Epidermal melanocyte (primary cell): ENCODE results near the gene CLIC1.

Experiments used
- DNase-seq: peaks from one replicate; pipeline ENCODE4 v3.0.0; 2011; ENCODE audit warnings: low spot score; ENCODE audit not compliant: insufficient read length

Gene CLIC1

DNA sequence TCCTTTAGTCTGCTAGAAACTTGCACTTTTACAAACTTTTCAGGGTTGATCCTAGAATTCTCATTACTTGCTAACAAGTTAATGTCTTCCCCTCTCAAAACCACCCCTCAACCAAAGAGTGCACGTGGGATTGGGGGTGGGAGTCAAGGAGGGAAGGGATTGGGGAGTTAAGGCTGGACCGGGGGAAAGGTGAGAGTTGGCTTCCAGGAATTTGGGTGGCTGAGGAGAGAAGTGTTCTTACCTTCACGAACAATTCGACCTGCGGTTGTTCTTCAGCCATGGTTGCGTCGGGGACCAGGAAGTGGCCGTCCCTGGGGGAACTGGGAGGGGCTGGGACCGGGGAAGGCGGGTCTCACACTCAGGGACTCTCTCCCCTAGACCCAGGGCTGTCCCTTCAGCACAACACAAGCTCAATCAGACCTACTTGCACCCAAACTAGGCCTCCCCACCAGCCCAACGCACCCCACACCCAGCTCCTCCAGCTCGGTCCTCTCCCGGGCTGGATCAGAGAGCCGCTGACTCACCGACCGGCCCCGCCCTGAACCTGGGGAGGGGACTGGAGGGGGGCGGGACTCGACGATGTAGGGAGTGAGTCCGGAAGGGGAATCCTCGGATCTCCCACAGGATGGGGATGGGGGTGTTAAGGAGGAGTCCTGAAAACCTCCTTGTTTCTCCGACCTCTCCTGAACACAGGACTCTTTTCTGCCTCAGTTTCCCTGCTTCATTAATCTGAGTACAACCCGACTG is at the start of gene CLIC1:
Gene CLIC1, minus strand, starts transcription at position 510 of the 747 bp plus-strand sequence. Its CDS starts 230 bp downstream, at position 280.
- DNase-seq: peak; percentile 92

DNA sequence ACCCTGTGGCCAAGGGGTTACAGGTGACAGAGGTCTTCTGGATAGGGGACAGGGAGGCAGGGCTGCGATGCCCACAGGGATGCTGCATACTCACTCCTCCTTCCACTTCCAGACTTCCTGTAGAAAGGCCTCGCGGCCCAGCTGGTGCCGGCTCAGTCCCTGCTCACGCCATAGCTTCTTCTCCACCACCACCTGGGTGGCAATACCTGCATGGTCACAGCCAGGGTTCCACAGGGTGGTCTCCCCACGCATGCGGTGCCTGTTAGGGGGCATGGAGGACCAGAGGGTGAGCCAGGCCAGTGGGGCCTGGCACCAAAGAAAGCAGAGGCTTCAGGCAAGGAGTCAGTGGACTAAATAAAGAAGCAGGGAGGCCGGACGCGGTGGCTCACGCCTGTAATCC is 49.1 kb upstream of the CLIC1 start:
- peak; percentile 8 for DNase-seq

DNA sequence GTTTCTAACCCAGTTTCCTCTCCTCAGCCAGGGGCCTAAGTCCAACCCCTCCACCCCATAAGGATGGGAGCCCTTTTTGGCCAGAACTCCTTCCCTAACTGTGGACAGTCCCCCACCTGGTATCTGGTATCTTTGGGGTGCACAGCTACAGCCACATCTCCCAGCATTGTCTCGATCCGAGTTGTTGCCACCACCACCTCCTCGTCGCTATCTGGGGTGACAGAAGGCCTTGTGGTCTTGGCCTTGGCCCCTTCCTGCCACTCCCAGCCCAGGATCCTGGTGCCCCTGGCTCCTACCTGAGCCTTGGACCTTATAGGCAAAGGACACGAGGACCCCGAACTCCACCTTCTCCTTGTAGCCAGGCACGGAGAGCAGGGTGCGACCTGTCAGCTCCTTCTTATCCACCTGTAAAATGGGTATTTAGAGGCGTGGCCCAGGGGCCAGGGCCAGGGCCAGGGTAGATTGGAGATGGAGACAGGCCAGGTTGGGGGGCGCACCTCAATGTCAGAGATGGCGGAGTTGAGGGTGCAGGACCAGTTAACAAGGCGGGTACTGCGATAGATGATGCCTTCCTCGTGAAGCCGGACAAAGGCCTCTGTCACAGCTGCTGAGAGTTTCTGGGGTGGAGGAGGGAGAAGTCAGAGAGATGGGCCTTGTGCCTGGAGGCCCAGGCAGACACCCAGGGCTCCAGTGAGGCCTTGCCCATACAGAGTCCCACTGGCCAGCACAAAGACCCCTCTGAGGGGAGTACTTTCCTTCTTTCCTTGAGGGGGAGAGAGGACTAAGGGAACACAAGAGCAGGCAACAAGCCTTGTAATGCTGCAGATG is 48.0 kb upstream of the CLIC1 start:
- peak; percentile 3 for DNase-seq

DNA sequence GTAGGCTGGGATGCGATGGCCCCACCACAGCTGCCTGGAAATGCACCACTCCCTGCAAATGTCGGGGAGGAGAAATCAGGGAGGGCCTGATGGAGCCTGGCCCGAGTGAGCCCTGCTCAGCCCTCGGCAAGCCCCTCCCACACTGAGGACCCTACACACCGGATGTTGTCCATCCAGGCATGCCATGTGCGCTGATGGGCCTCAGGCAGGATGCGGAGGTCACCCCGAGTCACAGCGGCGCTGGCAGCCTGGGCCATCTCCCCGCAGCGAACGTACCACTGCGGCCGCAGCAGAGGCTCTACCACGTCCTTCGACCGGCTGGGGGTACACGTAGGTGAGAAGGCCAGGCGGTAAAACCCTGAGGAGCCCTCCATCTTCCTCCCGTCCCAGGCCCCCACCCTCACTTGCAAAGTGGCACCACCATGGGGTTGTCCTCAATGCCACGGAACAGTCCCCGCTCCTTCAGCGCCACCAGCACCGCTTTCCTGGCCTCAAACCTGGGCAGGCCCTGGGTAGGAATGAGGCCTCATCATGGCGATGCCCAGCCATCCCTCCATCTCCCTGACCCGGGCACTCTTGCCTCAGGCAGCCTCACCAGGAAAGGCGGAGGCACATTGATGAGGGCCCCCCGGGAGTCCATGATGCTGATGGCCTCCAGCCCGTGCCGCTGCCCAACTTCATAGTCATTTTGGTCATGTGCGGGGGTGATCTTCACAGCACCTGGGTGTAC is 46.0 kb upstream of the CLIC1 start:
- DNase-seq: peak; percentile 5

DNA sequence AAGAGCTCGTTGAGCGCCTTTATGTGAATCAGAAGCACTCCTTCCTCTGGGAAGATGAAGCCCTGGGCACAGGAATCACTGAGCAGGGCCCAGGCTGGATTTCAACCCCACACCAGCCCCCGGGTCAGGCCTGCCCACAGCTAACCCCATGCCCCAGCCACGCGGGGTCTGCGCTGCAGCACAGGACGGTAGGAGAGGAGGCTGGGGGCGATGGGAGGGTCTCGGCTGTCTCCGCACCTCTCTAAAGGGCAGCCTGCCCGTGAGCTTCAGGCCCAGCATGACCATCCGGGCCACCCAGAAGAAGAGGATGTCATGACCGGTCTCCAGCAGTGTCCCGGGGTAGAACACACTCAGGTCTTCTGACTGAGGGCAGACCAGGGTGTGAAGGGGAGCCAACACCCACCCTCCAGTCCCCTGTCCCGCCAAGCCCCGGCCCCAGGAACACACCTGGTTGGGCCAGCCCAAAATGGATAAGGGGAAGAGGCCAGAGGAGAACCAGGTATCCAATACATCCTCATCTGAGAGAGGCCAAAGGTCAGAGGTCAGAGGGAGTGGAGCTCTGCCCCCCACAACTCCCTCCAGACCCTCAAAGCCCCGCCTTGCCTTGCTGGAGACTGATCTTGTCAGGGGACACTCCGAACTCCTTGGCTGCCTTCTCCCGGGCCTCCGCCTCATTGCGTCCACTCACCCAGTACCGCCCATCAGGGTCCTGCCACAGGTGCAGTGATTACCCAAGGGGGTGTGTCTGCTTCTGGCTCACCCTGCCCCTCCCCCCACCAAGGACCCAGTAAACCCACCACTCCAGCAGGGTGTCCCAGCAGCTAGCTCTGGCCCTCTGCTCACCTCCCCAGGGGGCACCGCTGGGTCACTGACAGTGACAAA is 45.2 kb upstream of the CLIC1 start:
- DNase-seq: no peak

DNA sequence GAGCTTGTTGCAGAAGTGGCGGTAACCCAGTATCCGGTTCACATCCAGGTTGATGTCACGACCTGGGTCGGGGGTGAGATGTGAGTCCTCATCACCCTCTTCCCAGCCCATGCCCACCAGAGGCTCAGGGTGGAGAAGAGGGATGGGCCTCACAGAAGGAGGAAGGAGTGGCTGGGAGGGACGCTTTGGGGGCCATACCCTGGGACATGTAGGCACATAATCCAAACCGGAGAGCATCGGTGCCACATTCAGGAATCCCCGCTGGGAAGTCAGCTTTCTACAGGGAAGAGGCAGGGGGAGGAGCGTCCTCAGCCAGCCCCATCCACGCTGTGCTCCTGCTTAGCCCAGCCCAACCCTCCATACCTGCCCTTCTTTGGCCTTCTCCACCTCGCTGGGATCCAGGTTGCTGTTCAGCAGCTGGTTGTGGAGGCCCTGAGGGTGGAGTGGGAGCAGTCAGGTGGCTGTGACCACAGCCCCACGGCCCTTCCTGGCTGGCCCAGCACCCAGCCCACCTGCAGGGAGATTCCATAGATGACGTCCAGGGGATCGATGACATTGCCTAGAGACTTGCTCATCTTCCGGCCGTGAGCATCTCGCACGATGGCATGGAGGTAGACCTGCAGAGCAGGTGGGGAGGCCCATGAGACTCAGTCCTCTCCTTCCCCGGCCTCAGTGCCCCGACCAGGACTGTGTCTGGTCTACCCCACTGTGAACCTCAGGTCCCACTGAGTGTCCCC is 44.3 kb upstream of the CLIC1 start:
- DNase-seq: peak; percentile 1

DNA sequence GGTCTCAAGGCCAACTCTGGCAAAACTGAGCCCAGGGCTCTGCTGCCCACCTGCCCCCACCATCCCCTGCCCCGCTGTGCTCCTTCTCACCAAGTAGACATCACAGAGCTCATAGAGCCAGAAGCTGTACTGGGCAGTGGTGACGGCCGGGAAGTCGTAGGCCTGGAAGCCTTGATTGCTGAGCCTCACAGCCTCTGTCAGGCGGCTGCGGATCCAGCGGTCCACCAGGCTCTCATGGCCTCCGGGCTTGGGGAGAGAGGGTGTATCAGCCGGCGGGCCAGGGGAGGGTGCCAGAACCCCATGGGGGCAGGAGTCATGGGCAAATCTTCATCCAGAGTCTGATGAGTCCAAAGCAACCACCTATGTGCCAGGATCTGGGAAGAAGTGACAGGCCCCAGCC is 43.6 kb upstream of the CLIC1 start:
- DNase-seq: no peak

DNA sequence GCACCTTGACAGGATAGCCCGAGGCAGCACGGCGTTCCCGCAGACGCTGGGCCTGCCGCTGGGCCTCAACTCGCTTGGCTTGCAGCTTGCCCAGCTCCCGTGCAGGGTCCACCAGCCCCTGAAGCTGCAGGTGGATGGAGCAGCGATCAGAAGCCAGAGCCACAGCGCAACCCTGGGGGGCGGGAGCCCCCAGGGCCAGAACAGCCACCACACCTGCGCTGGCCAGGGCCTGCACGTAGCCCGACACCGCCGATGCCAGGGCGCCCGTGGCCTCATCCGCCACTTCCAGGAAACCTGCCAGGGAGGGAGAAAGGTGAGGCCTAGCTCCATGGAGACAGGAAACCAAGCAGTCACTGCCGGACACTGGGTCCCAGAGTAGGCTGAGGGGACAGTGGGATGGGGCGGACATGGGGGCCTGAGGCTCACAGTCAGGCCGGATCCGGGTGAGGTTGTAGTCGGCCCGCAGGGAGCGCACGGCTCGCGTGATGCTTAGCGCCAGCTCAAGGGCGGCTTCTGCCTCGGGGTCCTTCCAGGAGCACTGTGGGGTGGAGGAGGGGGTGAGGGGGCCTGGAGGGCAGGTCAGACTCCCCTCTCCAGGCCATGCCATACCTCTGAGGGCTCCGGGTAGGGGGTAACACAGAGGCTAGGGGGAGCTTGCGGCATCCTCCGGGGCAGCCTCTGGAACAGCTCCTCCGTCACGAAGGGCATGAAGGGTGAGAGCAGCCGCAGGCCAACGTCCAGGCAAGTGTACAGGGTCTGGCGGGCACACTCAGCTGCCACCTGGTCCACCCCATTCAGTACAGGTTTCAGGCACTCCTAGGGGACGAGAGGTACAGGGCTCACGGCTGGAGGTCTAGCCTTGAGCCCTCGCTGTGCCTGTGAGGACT is 42.9 kb upstream of the CLIC1 start:
- DNase-seq: no peak

DNA sequence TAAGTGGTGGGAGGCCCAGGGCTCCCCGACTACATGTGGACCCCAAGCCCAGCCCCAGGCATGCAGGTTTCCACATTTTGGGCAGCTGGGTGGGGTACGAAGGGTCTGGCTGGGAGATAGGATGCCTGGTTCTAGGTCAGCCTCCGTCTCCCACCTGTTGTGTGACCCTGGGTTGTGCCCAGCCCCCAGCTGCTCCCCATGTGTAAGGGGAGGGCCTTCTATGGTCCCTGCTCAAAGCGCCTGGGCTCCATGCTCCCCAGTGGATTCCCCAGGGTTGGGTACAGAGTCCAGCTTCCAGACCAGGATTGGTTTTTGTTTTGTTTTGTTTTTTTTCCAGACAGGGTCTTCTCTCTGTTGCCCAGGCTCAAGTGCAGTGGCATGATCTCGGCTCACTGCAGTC is 41.9 kb upstream of the CLIC1 start:
- DNase-seq: no peak

DNA sequence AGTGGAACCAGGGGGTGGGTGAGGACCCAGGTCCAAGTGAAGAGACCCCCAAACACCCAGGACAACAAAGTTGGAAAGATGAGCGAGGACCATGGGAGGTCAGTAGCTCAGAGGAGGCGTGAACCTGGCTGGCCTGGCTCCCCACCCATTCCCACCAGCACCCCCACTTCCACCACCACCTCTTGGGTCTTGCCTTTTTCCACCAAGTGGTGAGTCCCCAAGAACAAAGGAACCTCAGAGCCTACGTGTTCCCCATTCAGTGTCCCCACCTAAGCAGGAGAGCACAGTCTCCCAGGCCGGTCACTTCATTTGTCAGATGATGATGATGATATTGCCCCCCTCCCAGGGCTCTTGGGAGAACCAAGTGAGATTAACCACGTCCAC is 41.3 kb upstream of the CLIC1 start:
- DNase-seq: no peak

DNA sequence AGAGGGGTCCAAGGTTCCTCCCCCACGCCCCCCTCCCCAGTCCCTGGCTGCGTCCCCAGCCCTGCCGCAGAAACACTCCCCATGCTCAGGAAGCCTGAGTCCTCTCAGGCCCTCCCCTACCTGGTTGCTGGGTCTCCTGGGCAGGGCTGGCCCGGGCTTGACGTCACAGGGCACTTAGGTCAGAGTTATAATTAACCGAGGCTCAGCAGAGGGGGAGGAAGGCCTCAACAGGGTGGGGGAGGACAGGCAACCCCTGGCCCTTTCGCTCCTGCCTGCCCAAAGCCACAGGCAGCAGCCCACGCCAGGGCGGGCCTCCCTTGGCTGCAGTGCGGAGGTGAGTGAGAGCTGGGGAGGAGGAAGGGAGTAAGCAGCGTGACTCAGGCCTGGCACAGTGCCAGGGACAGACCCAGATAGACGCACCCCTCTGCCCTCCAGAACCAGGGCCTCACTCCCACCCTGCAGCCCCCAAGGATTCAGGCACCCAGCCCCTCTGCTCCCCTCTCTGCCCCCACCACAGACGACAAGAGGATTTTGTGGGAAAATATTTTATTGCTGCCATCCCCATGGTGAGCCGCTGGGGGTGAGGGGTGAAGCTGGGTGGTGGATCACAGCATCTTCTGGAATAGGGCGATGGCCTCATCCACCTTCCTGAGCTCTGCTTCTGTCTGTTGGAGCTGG is 40.8 kb upstream of the CLIC1 start, which contains the start of gene VWA7:
Gene VWA7, minus strand, starts transcription at position 340 of the 678 bp plus-strand sequence. CDS start 549 bp downstream, outside the sequence.
- no peak for DNase-seq

DNA sequence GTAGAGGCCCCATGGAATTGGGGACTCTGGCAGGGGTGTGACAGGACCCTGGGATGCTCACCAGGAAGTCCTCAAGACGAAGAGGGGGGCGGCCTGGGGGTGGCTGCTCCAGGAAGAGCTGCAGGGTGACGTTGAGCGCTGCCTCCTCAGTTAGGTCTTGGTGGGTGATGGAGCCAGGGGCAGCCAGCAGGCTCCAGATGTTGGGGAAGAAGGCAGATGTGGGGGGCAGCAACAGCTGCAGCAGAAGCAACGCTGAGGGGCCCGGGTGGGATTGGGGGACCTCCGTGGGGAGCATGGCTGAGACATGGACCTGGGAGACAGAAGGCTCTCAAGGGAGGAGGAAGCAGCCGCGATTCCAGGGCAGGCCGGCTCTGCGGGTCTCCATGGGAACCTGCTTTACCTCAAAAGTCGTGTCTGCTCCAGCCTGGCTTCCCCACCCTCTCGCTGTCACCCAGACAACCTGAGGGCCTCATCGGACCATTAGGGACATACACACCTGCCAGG is 40.2 kb upstream of the CLIC1 start:
- no peak for DNase-seq

DNA sequence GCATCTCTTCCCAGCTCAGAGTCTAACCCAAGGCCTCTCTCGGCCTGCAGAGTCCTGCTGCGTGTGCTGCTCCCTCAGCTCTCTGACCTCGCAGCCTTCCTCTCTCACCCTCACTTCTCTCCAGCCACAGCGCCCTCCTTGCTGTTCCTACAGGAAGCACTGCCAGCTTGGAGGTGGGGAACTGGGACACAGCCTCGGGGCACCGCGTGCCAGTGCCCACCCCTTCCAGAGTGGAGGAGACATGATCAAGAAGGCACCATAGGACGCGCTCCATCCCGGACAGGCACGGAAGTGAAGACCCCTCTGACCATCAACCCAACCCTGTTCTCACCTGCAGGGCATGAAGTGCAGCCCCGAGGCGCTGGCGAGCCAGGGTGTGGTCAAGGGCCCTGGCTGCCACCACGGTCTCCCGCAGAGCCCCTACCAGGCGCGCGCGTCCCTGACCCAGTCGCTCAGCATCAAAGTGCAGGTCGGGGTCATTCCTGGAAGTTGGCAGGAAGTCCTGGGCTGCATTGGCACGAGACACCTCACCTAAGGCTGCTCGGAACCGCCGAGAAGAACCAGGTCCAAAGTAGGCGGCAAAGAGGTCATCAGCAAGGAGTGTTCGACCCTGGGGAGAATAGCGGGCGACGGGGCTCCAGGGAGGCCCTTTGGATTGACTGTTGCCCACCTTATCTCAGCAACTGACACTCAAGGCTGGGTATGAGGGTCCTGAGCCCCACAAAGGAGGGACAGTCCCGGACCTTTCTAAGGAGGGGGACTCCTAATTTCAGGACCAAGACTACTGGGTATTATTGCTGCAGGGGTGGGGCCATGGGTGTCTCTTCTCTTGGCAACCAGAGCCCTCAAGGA is 39.5 kb upstream of the CLIC1 start:
- no peak for DNase-seq

DNA sequence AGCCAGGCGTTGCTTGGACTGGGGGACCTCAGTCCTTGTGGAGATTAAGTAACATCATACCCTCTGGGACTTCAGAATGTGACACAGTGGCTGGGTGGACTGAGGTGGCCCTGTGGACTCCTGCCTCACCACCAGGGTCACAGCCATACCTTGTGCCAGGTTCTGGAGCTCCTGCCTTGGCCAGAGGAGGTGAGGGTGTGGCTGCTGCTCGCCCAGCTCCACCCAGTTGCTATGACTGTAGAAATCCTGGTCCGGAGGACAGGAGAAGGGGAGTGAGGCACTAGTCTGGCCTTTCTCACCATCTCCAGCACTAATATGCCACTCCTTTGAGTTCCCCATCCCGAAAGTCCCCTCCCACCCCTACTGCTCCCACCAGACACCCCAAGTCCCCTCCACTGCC is 38.9 kb upstream of the CLIC1 start:
- no peak for DNase-seq

DNA sequence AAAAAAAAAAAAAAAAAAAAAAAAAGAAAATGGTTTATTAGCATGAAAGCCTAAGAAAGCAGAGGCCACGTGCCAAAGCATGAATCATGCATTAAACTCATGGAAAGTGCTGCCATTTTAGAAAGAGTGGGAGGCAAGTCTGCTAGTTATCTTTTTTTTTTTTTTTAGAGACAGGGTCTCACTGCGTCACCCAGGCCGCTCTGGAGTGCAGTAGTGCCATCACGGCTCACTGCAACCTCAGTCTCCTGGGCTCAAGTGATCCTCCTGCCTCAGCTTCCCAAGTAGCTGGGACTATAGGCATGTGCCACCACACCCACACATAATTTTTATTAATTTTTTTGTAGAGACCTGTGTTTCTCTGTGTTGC is 35.6 kb upstream of the CLIC1 start:
- DNase-seq: no peak

DNA sequence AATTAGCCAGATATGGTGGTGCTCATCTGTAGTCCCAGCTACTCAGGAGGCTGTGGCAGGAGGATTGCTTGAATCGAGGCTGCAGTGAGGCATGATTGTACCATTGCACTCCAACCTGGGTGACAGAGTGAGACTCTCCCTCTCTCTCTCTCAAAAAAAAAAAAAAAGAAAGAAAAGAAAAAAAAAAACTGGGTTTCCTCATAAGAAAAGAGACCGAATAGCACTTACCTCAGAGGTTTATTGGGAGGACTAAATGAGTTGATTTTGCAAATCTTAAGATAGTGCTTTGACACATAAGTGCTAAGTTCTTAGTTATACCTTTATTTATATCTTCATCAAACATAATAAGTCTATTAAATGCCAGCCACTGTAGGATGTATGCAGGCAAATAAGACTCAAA is 34.5 kb upstream of the CLIC1 start:
- no peak for DNase-seq

DNA sequence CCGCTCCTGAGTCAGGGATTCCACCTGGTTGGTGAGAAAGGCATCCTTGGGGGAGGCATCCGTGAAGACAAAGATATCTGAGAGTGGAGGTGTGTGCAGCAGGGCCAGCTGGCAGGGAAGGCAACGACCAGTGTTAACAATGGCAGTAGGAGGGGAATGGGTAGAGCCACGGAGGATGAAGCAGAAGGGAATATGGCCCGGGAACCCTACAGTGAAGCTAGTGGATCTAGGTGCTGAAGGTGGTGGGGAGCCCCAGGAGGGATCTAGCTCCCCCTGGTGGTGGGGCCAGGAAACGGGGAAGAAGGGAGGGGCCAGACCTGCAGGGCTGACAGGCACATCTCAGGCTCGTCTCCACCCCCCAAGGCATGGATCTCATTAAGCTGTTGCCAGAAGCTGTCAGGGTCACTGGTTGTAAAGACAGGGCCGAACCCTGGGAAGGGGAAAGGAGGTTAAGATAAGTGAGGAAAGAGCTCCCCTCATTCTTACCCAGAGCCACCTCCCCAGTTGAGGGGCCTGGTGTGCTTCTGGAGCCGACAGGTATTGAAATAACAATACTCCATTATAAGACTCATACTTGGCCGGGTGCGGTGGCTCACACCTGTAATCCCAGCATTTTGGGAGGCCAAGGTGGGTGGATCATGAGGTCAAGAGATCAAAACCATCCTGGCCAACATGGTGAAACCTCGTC is 33.5 kb upstream of the CLIC1 start:
- peak; percentile 86 for DNase-seq
